SK-N-SH treated with all-trans-retinoic acid at 6 μM for 48 hours (cell line): ENCODE measurements around the gene CMC4.

Experiments used
- CSDC2 ChIP-seq: fragments of 250-450 bp; sonication (Bioruptor Pico); IDR thresholded peaks from 2 replicates; pipeline ENCODE4 v1.5.0; 2020; ENCODE audit warnings: mild to moderate bottlenecking, moderate library complexity
- PPARA ChIP-seq: fragments of 250-450 bp; sonication (Bioruptor Pico); IDR thresholded peaks from 2 replicates; pipeline ENCODE4 v1.5.0; 2020; ENCODE audit warnings: mild to moderate bottlenecking, borderline replicate concordance

DNA sequence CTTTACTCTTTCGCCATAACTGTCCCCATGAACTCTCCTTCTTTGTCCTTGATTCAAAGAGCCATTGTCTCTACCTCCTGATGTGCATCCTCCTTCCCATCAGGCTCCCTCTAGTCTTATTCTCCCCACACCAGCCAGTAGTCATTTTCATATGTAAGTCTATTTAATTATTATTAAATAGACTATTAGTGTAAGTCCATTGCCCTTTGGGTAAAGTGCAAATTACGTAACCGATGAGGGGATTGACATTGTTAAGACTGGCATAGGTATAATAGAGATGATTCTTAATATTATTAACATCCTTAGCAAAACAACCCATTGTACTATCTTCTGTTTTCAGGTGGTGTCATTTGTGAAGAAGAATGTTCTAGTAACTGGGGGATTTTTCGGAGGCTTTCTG lies 16.7 kb downstream of the CMC4 start:
- TF ChIP-seq PPARA (CRISPR knock-in tag) (no peak), CSDC2 (CRISPR knock-in tag) (no peak)
